GM18909 (cell line): ENCODE results near the gene IRF2BP2.

ENCODE experiments used
- ATAC-seq: cut with Tn5 transposase; IDR thresholded peaks from one replicate; pipeline ENCODE4 v1.9.1; 2021; ENCODE audit warnings: mild to moderate bottlenecking; ENCODE audit not compliant: unreplicated experiment, poor library complexity

IRF2BP2 gene

DNA sequence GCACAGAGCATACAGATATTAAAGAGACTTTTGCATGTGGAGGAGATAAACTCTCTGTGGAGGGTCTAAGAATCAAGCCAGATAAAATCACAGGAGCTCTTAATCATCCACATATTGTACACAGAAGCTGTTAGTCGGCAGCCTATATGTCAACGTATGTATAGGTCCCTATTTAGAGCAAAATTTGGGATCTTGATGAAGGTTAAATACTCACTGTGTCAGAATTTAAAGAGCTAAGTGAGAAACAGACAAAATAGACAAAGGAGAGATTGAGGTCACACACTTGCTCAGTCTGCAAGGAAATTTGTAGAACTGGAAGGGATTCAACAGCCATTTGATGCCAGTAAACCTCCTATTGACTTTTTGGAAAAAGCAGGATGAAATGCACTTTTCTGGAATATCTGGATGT lies 4.1 kb upstream of the IRF2BP2 start:
- no peak for ATAC-seq

- no peak for ATAC-seq
Measured at GRCh38 chr1:234613128-234613875, 3.3 kb upstream of the IRF2BP2 start.

DNA sequence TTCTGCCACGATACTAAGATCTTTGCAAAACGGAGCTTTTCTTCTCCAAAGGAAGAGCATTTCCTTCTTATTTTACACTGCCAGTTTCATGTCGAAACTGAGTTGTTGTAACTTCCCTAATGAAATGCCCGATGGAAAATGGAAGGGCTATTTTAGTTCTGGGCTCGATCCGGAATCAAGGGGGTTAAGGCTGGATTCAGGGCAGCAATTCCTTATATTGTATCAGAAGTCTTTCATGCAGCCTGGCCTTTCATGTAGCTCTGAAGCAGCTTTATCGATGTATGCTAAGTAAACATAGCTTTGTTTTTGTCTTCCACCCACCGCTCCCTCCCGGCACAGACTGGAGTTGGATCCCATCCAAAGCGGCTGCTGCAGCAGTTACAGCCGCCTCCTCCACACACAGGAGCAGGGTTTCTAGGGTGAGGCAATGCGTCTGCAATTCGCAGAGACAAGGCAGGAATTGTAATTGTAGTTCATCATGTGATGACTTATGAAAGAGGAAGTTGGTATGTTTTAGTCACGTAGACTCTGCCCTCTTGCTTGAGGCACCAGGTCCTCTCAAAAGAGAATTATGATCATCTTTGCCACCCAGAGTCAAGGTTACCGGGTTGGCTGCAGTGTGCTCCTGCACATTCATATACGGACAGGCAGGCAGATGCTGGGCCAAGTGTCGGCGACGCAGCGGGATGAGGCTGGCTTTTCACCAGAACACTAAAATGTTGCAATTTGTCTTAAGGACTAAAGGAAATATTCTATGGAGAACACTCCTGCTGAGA lies 2.6 kb upstream of the IRF2BP2 start:
- ATAC-seq = peak; percentile 37

DNA sequence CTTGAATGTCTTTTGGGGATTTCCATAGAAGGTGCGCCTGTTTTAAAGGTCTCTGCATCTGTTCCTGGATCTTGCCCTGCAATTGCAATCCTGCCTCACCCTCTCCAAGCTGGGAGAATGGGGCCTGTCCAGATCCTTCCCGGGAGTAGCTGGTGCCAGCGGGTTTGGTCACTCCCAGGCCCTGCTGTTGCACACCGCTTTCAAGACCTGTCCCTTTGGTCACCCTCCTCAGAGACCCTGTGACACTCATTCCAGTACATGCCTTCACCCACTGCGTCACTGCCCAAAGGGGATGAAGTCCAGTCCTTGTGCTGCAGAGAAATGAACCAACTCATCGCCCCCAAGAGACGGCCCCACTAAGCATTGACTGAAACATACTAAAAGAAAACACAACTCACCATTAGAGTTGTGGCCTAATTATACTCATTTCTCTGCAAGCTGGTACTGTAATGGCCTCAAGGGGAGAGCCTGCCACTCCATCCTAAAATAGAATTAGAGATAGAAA lies 1.9 kb upstream of the IRF2BP2 start:
- no peak for ATAC-seq

DNA sequence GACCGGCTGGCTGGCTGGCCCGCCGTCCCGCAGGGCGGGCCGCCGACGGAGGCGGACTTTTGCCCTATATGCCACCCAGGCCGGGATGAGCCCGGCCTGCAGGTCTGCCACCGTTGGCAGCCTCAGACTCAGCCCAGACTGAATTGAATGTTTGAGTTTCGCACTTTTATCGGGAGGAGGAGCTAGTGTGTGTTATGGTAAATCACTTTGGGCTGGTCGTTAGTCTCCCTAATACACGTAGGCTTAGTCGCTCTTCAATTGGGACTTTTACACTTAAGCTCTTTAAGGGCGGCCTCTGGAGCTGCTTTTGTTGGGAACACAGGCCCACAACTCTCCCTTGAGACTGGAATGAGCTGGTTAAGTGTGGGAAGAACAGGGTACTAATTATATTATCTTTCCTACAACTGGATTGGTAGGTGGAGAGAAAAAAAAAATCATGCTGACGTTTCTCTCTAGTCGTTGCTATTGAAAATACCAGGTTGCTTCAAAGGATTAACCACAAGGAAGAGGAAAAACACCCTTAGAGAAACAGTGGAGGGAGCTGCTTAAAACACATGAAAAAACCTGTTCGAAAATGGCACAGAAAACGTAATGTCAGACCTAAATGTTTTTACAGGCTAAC lies 1.4 kb upstream of the IRF2BP2 start:
- ATAC-seq = peak; percentile 27

DNA sequence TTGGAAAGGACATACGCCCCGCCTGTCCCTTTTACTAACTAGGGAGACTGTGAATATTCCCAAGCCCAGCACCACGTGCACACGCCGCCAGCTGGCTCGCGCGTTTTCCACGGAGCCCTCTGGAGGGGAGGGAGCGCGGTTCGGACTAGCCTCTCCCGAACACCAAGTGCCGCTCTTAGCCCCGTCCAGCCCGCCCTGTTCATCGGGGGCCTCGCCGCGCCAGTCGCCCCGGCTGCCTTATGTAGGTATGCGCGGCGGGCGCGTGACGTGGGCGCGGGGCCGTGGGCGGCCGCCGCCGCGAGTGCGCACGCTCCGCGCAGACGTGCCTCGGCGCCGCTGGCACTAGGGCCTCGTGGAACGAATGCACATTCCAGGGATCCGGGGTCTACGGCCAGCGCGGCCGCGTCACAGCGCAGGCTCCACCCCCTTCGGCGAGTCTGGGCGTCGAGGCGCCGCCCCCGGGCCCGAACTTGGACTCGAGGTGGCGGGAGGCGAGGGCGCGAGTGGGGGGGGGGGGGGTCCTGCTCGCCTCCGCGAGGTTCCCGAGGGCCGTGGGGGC lies 767 bp upstream of the IRF2BP2 start:
- ATAC-seq = peak; percentile 56

DNA sequence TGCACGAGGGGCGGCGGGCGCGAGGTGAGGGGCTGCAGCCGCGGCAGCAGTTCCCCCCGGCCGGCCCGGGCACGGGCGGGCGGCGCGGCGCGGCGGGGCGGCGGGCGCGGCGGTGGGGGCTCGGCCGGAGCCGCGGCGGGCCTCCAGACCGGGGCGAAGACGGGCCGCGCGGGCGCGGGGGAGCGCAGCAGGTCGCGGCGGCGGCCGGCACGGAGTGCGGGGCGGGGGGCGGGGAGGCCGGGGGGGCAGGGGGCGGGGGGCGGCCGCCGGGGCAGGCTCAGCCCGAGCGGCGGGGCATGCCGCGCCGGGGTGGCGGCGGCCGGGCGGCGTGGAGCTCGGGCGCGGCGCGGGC lies 311 bp downstream of the IRF2BP2 start:
- no peak for ATAC-seq

GRCh38 chr1:234608911-234609690 lies 877 bp downstream of the IRF2BP2 start:
- ATAC-seq = no peak

GRCh38 chr1:234608025-234608910 lies 1.7 kb downstream of the IRF2BP2 start:
- ATAC-seq = peak; percentile 24

GRCh38 chr1:234607109-234608024 lies 2.6 kb downstream of the IRF2BP2 start:
- ATAC-seq = no peak

GRCh38 chr1:234606784-234607108 lies 3.2 kb downstream of the IRF2BP2 start:
- ATAC-seq = no peak

GRCh38 chr1:234605983-234606783 lies 3.8 kb downstream of the IRF2BP2 start:
- no peak for ATAC-seq

- ATAC-seq = no peak
Measured at GRCh38 chr1:234605399-234605982, 4.5 kb downstream of the IRF2BP2 start.

DNA sequence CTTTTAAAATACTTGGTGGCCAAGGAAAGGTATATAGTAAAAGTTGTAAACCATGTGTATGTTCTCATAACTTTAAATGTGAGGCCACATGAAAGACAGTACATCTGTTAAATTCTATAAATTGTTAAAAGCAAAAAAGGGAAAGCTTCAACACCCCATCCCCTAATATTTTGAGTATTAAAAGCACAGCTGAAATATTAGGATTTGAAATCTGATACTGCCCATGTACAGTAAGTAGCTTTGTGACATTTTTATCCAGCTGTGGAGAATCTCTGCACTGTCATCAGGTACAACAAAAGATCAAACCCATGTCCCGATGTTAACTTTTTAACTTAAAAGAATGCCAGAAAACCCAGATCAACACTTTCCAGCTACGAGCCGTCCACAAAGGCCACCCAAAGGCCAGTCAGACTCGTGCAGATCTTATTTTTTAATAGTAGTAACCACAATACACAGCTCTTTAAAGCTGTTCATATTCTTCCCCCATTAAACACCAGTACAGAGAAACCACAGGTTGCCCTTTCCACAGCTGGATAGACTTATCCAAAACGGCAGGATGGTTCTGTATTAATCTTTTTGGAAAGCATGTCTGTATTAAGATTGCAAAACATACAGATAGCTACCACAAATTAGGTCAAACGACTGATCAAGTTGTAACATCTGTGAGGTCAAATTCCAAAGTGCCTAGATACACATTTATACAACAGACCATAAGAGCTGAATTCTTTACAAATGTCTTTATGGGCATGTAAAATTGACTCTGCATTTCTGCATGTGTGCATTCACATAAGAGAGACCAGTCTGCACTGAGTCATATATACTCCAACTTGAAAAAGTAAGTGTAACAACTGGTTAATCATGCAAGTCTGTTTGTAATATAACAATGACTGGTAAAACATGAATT lies 5.2 kb downstream of the IRF2BP2 start:
- no peak for ATAC-seq

DNA sequence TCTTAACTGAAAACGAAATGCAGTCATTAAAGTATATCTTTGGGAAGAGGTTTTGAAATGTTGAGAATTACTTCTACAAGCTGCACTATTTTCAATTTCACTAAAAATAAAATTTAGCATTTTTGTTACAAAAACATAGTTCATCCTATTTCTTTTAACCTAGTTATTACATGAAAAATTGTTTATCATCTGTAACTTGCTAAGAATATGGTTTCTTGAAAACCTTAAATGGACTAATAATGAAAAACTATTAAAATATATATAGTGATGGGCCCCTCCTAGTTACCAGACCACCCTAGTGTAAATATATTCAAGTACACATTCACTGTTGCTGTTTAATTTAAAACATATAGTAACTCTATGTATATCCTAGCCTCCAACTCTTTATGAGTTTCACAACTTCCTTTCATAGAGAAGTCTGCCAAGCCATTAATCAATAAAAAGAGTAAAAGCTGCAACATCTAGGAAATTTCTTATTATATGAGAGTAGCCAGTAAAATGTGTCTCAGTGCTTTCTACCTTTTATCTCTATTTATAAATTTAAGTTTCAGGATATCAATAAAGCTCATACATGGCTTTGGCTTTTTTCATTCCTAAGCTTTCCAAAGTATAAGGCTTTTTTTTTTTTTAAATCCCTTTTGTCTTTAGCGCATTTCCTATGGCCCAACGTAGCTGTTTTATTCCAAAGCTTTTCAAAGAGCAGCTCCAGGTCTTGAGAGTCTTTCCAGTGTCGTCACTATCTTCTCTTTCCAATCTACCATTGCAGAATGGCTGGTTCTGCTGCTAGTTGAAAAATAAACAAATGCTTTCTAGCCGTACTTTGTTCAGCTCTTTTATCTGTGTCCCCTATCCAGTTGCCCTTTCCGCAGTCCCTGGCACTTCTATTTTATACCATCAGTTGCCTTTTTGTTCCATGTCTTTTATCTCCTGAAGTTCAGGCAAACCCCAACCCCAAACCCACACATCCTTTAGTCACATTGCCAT lies 6.5 kb downstream of the IRF2BP2 start:
- ATAC-seq = no peak
